Measurements from ENCODE around the gene SNRNP40.

The SNRNP40 gene

DNA sequence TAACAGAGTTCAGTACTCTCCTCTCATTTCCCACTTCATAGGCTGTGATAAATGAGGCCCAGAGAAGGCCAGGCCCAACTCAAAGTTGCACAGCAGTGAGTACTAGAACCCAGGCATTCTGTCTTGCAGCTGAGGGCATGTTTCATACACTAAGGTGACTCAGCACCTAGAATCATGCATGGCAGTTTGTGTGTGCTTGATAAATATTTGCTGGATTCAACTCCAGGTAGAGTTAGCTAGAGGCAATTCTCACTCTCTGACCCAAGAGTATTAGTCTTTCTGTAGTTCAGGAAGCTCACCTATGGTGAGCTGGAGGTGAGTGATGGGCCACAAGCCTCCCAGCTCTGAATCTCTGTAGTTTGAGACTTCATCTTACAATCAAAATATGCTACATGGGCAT is 67.6 kb downstream of the SNRNP40 start:
- no peak for DNase-seq

DNA sequence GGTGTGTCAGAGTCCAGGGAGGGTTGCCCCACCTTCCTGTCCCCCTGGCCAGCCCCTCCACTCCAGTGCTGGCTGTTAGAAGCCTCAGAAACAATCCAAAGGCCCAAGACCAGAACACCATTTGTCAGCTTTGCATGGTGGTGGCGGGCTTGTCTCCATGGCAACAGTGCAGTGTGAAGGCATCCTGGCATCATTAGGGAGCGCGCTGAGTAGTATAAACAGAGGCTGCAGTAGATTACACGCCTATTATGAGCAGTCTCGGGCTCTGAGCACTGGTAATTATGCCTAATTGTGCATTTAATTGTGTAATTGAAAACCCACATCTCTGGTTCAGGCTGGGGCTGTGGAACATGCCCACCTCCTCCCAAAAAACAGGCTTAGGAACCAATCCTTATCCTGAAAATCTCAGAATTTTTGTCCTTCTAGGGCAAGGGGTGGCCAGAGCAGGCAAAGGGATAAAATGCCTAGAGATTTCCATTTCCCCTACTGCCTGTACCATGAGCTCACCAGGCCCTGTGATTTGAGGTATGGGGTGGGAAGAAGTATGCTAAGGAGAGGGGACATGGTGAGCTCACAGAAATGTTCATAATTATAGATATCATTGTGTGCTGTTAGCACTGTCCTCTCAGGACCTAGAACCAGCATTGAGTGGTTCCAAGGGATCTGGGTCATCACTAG is 68.6 kb downstream of the SNRNP40 start:
- no peak for DNase-seq

DNA sequence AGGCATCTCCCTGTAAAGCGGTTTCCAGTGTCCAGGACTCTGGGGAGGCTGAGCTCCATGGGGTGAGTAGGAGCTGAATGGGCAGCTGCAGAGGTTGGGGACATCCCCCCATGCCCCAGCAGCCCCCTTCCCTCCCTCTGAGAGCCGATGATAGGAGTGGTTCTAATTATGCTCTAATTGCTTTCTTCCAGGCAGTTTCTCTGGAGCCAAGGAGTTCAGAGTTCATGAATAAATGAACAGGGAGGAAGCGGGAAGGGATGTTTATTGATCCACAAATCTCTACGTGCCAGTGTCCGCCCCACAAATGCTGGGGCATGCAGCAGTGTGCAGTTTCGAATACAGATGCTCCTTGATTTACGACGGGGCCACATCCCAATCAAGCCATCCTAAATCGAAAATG is 72.5 kb downstream of the SNRNP40 start:
- DNase-seq: no peak

DNA sequence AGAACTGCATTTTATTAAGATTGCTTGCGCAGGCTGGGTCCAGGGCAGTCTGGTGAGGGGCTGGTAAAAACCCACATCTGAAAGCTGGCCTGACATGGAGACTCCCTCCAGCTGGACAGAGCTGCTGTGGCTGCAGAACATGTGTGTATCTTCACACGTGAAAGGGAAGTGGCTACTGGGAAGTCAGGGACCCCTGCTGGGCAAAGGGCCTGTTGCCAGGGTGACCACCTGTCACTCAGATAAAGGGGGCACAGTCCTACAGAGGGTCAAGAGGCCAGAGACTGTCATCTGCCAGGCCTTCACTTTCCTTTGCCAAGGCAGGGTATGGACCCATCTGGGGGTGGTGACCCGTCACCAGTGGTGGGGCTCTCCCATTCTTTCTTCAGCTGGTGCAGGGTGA is 74.4 kb downstream of the SNRNP40 start:
- no peak for DNase-seq

DNA sequence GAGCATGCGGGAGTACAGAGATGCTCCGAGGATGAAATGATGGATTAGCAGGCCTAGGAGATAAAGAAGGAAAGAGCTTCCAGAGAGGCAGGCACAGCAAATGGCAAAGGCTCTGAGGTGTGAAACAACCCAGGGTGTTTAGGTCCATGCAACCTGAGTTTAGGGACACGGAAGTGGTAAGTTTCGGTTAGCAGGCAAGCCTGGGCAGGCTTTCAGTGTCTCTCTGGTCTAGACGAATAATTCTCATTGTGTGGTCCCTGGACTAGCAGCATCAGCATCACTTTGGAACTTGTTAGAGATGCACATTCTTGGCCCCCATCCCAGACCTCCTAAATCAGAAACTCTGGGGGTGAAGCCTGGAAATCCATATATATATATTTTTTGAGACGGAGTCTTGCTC is 75.5 kb downstream of the SNRNP40 start:
- DNase-seq: no peak

DNA sequence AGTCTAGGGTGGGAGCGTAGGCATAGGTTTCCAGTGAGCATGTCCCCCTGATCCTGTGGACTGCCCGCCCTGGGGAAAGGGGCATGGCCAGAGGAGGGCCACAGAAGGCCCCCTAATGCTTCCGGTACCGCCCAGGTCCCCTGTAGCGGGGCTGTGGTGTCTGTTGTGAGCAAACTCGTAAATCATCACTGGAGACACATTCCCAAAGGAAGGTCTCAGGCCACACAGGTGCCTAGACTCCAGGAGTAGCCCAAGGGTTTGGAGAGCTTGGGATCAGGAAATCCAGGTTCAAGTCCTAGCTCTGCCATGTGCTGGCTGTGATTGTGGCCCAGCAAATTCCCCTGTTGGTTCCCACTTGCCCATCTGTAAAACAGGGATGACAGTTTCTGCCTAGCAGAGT is 77.1 kb downstream of the SNRNP40 start:
- DNase-seq: no peak

DNA sequence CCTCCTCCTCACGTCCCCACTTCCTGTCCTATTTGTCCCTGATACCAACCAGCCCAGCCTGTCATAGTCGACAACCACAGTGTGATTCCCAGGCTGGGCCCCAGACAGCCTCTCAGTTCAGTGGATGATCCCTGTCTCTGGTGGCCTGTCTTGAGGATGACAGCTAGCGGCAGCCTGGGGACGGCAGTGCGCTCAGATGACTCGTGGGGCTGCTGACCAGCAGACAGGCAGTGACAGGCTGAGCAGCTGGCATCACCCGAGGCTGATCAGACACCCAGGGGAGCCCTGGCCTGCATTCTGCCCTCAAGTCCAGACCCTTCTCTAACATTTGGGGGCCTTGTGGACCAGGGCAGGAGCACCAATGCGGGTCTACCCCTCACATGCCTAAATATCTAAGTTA is 77.9 kb downstream of the SNRNP40 start:
- DNase-seq: no peak

DNA sequence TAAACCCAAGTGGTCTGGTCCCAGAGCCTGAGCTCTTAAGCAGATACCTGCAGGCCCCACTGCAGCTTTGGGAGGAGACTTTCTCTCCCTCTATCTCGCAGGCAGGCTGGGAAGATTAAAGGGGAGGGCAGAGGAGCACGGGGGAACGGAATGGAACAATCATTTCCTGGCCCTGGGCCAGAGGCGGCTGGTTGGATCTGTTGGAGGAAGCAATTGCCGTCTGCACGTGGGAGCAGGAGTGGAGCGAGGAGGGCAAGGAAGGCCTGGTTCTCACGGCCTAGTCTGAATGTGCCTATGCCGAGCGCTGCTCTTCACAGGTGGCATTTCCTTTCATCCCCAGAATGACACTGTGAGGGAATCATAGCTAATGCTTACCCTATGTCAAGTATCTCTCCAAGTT is 80.6 kb downstream of the SNRNP40 start:
- DNase-seq: peak; percentile 40

DNA sequence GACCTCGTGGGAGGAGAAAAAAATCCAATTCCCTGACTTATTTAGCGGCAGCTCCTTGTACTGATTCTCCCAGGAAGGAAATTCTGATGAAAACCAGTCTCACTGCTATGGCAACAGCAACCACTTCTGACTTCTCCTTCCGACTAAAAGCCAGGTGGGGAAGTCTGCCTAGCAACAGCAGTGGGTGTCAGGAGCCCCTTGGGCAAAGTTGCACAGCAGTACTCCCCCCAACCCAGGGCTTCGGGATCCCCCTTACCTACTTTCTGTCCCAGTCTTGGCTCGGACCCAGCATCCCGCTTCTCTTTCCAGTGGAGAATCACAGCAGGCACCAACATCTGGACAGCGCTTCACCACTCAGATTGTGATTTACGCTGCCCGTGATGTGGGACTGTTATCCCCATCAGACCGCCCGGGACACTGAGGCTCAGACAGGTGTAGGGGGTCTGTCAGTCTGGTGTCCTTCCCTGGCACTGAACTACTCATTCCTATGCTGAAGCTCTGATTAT is 81.5 kb downstream of the SNRNP40 start:
- no peak for DNase-seq

DNA sequence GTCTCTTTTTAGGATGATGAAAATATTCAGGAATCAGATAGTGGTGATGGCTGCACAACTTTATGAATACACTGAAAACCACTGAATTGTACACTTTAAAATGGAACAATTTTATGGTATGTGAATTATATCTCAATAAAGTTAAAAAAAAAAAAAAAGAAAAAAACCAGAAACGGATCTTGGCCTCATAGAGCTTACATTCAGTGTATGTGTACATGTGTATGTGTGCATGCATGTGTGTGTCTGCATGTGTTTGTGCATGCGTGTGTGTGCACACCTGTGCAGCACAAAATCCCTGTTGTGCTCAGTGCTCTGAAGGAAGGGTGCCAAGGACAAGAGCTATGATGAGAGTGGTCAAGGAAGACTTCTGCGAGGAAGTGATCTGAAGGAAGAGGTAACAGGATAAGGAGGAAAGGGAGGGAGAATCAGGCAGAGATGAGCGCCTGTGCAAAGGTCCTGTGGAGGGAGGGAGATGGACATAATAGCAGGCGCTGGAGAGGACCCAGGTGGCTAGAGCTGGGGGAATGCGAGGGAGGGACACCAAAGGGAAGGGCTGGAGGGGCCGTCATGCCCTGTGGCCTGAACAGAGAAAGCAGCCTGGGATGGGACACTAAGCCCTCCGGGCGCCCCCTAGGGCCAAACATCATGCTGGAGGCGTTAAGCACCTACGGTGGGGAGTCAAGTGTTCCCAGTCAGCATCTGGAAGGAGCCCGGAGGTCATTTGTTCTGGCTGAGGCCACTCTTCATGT is 82.1 kb downstream of the SNRNP40 start:
- no peak for DNase-seq

Data from fibroblast of skin of right quadriceps (primary cell).